Right lobe of liver (tissue), 6 donors: ENCODE data around the gene LAMB1. TPM values are rescaled to one million over a fixed set of nuclear protein-coding genes. Genes with fewer than 3 reads are reported as not detected.
A peak's percentile ranks its signal among the peaks of the same experiment; 100 is the strongest.

Source experiments
- ATAC-seq, 4 donors: fragments of 200-7000 bp; cut with Tn5 transposase; one replicate each; pipeline ENCODE4 v1.9.1; 2020; ENCODE audit warnings: mild to moderate bottlenecking in 4 of 4, moderate library complexity in 4 of 4
- DNase-seq, 3 donors: peaks; one replicate each; pipeline ENCODE4 v3.0.0-alpha.2; 2020
- H3K27ac ChIP-seq, 3 donors: fragments of 200-600 bp; one replicate each; pipeline ENCODE4 v1.8.0; 2022
- H3K27me3 ChIP-seq, 2 donors: fragments of 200-600 bp; one replicate each; pipeline ENCODE4 v1.8.0; 2022
- H3K36me3 ChIP-seq, 4 donors: fragments of 200-600 bp; sonication (generic) in 1 of 4; one replicate each; pipeline versions ENCODE4 v1.5.1 to v1.8.0; 2017 to 2022; ENCODE audit warnings: control low read depth in 1 of 4
- H3K4me1 ChIP-seq, 4 donors: fragments of 200-600 bp; sonication (generic) in 1 of 4; one replicate each; pipeline versions ENCODE4 v1.5.1 to v1.8.0; 2017 to 2022; ENCODE audit warnings: control low read depth in 1 of 4
- H3K4me3 ChIP-seq, 3 donors: fragments of 200-600 bp; one replicate each; pipeline ENCODE4 v1.8.0; 2022
- H3K9me3 ChIP-seq, 4 donors: fragments of 200-600 bp; sonication (generic) in 1 of 4; one replicate each; pipeline versions ENCODE4 v1.5.1 to v1.8.0; 2017 to 2022; ENCODE audit warnings: control low read depth in 1 of 4
- POLR2A ChIP-seq: fragments of 450-650 bp; IDR thresholded peaks from one replicate; pipeline ENCODE4 v1.6.1; 2017; ENCODE audit warnings: antibody characterized with exemption, mild to moderate bottlenecking
- WGBS: methylation state at CpG from one replicate; pipeline ENCODE4 v1.1.6; 2018; ENCODE audit warnings: low coverage, low lambda C conversion rate; ENCODE audit not compliant: insufficient coverage; ENCODE audit errors: missing lambda C conversion rate; 5-methylcytosine and 5-hydroxymethylcytosine counted together
- intact Hi-C, 2 donors: fragments of 100-400 bp; cut with DNase I; formaldehyde crosslinking; loops; one replicate each; pipeline versions ENCODE4 v1.11.2 to v1.14.1; 2022
- total RNA-seq, 6 experiments: library from RNA; depleted of rRNA in 2 of 6; stranded (reverse); fragments of >200 nt in 2 of 6; fragmentation: NEBNext Ultra II Directional in 3 of 6; extraction: Animal tissue kit (Norgen Biotek cat#: 25700) in 3 of 6; gene quantifications; one replicate each; pipeline versions ENCODE4 v1.1.0 to v1.2.4, GENCODE V29; 2016 to 2023
- TF ChIP-seq, protein P1 (sequence below), 4 donors: fragments of 200-600 bp in 3 of 4; fragments of 450-650 bp in 1 of 4; IDR thresholded peaks; one replicate each; pipeline versions ENCODE4 v1.5.1 to v1.8.0; 2016 to 2022; ENCODE audit warnings: antibody characterized with exemption in 4 of 4, mild to moderate bottlenecking in 2 of 4
- donor health status: DM: no; HTN: yes; CAD: no.
- donor health status: DM: no; HTN: no; CAD: no.
- donor health status: DM: no; HTN: no; CAD: no.
- donor health status: DM: no; HTN: yes; CAD: no.
- donor health status: DM: no; HTN: yes; CAD: no.

The LAMB1 gene
- total RNA-seq, 6 experiments from 2014 or later, result 14.9 to 61.0 (median 28.9) TPM

DNA sequence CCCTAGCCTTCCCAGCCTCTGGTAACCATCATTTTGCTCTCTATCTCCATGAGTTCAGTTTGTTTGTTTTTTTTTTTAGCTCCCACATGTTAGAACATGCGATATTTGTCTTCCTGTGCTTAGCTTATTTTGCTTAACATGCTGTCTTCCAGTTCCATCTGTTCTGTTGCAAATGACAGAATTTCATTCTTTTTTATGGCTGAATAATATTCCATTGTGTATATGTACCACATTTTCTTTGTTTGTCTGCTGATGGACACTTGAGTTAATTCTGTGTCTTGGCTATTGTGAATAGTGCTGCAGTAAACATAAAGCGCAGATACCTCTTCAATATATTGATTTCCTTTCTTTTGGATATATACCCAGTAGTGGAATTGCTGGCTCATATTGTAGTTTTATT lies 91.0 kb downstream of the LAMB1 start:
- H3K27me3 ChIP-seq, result no peaks in the 10 kb centered on the region
- H3K4me1 ChIP-seq, result peaks cover 0 to 11% (median 4%) of the 10 kb centered on the region in 4 donors
- H3K36me3 ChIP-seq, result peaks cover 5 to 29% (median 16%) of the 10 kb centered on the region in 4 donors
- ATAC-seq (no peak), DNase-seq (no peak)
- H3K9me3 ChIP-seq, result no peaks in the 10 kb centered on the region
- 100% methylated on average over 2 of the region's 2 CpGs for WGBS
- no peak overlapping the region for H3K27ac ChIP-seq
- TF ChIP-seq, protein P1, sequence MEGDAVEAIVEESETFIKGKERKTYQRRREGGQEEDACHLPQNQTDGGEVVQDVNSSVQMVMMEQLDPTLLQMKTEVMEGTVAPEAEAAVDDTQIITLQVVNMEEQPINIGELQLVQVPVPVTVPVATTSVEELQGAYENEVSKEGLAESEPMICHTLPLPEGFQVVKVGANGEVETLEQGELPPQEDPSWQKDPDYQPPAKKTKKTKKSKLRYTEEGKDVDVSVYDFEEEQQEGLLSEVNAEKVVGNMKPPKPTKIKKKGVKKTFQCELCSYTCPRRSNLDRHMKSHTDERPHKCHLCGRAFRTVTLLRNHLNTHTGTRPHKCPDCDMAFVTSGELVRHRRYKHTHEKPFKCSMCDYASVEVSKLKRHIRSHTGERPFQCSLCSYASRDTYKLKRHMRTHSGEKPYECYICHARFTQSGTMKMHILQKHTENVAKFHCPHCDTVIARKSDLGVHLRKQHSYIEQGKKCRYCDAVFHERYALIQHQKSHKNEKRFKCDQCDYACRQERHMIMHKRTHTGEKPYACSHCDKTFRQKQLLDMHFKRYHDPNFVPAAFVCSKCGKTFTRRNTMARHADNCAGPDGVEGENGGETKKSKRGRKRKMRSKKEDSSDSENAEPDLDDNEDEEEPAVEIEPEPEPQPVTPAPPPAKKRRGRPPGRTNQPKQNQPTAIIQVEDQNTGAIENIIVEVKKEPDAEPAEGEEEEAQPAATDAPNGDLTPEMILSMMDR (IDR thresholded peaks at IDR 0.05), result no peak
- no peak for TF ChIP-seq POLR2A
- intact Hi-C loops, result no loop called here
- H3K4me3 ChIP-seq, result no peak overlapping the region

DNA sequence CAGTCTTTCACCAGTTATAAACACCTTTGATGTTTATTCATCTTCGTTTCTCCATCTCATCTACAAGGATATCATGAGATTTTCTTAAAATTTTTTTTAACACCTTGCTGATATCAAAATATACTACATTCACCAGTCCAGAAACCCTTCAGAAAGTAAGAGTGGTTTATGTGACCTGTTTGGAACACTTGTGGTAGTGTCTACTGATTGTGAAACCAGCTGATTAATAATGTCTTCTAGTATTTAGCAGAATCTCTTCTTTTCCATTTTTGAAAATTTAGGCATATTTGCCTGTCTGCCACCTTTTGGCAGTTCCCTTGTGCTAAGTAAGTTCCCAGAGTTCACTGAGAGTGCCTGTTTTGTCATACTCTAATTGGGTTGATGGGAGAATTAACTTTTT lies 93.5 kb downstream of the LAMB1 start:
- Histone ChIP-seq H3K27ac (no peak overlapping the region), H3K9me3 (no peaks in the 10 kb centered on the region), H3K4me1 (peaks cover 0 to 16% (median 7%) of the 10 kb centered on the region in 4 donors), H3K4me3 (no peak overlapping the region), H3K27me3 (no peaks in the 10 kb centered on the region), H3K36me3 (peaks cover 5 to 34% (median 19%) of the 10 kb centered on the region in 4 donors)
- ATAC-seq (no peak), DNase-seq (no peak)
- 91% methylated on average over 1 of the region's 1 CpG for WGBS
- intact Hi-C loops, result no loop called here
- TF ChIP-seq, protein P1 (IDR thresholded peaks at IDR 0.05), result no peak
- TF ChIP-seq POLR2A, result no peak

DNA sequence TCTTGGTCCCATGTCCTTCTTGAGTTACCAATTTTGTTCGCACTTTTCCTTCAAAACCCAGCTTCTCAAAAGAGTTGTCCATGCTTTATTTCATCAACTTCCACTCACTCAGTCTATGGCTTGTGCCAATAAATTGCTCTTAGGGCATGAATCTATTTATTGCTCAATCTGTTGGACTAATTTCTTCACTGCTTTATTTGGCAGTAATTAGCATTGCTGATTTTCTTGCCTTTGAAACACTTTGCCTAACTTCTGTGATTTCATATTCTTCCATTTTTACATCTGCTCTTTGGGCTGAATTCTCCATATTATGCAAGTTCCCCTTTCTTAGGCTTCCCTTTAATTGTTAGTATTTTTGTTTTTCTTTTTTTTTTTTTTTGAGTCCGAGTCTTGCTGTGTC lies 95.2 kb downstream of the LAMB1 start:
- no peak for TF ChIP-seq POLR2A
- TF ChIP-seq, protein P1 (IDR thresholded peaks at IDR 0.05), result no peak
- H3K4me1 ChIP-seq, result peaks cover 0 to 16% (median 7%) of the 10 kb centered on the region in 4 donors
- H3K9me3 ChIP-seq, result no peaks in the 10 kb centered on the region
- H3K27ac ChIP-seq, result no peak overlapping the region
- DNase-seq (no peak), ATAC-seq (peak; percentile 47 to 82 (median 72))
- WGBS, result 47% methylated on average over 2 of the region's 2 CpGs
- H3K4me3 ChIP-seq, result no peak overlapping the region
- intact Hi-C loops, result no loop called here
- H3K27me3 ChIP-seq, result no peaks in the 10 kb centered on the region
- H3K36me3 ChIP-seq, result peaks cover 5 to 48% (median 25%) of the 10 kb centered on the region in 4 donors

DNA sequence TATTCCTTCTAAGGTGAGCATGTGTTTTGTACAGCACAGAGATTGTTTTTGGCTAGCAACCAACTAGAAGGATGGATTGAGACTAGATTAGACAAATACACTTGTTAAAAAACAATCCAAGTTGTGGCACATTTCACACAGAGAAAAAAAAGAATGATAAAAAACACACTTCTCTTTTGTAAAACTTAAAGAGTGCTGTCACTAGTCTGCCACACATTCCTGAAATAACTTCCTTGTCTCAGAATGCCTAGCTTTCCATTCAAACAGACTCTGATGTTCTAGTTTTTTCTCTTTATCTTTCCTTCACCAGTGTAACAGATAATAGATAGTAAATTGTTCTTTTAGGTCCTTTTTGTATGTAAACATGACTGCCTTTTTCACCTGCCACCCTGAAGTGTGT lies 100.6 kb downstream of the LAMB1 start:
- H3K9me3 ChIP-seq, result no peaks in the 10 kb centered on the region
- no peak for DNase-seq
- H3K4me1 ChIP-seq, result peaks cover 0 to 26% (median 10%) of the 10 kb centered on the region in 4 donors
- H3K4me3 ChIP-seq, result no peak overlapping the region
- no peak for ATAC-seq
- H3K27me3 ChIP-seq, result no peaks in the 10 kb centered on the region
- H3K27ac ChIP-seq, result no peak overlapping the region
- TF ChIP-seq POLR2A, result no peak
- TF ChIP-seq, protein P1 (IDR thresholded peaks at IDR 0.05), result no peak
- intact Hi-C loops, result no loop called here
- H3K36me3 ChIP-seq, result peaks cover 0 to 35% (median 17%) of the 10 kb centered on the region in 4 donors

DNA sequence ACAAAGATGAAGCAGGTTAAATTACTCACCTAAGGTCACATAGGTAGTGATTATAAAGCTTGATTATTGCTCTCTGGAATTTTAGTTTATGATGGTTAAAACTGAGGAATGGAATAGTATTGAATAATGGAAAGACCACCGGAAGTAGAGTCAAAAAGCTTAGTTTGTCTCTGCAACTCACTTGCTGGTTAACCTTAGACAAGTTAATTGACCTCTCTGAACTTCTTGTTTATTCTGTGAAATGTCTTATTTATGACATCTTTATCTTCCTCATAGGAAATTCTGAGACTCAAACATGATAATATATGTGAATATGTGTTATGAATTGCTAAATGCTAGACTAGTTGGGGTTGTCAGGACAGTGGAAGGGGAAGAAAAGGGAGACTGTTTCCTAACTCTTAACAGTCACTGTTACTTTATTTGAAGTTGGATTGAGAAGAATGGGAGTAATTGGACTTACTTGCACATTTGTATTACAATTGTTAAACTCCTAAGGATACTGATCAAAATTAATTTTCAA lies 102.4 kb downstream of the LAMB1 start:
- Histone ChIP-seq H3K36me3 (peaks cover 0 to 28% (median 9%) of the 10 kb centered on the region in 4 donors), H3K4me1 (peaks cover 0 to 16% (median 5%) of the 10 kb centered on the region in 4 donors), H3K27ac (no peak overlapping the region), H3K27me3 (no peaks in the 10 kb centered on the region), H3K9me3 (no peaks in the 10 kb centered on the region), H3K4me3 (no peak overlapping the region)
- no peak for DNase-seq
- no peak for TF ChIP-seq POLR2A
- TF ChIP-seq, protein P1 (IDR thresholded peaks at IDR 0.05), result no peak
- intact Hi-C loops, result no loop called here
- no peak for ATAC-seq
- 65% methylated on average over 1 of the region's 1 CpG for WGBS
